Measurements from ENCODE around the gene VAV3. TPM values are rescaled to one million over a fixed set of nuclear protein-coding genes. Genes with fewer than 3 reads are reported as not detected.

VAV3 gene
- total RNA-seq, 1 experiment from 2014 or later: not detected

DNA sequence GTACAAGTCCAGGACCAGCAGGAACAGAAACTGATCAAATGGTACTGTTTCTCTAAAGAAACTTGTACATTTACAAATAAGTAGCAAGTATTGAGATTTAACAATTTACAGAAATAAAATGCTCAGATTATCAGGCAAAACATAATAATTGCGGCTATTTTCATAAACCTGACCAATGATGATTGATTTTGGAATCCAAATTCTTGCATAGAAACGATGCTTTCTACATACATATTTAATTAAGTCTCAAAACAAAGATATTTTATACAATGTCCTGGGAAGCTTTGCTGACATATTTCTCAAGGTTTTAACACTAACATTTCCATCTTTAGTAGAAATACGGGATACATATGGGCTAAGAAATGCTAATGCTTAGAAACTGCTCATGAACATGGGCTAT, 157.1 kb downstream of the VAV3 start:
- CTCF ChIA-PET: no interaction called here
- H3K9me3 ChIP-seq (ENCODE audit: control insufficient read depth in 1 of 2, insufficient read depth in 1 of 2, low read depth in 1 of 2, low read length in 2 of 2): no peaks in the 10 kb centered on the region
- no peak overlapping the region for H3K4me3 ChIP-seq (replicated peaks in 1 of 2; ENCODE audit: low read depth in 1 of 2, low read length in 2 of 2)
- H2AFZ ChIP-seq (ENCODE audit: low read depth, low read length, poor library complexity, severe bottlenecking): no peak overlapping the region
- peaks cover 11% of the 10 kb centered on the region for H3K27me3 ChIP-seq (ENCODE audit: insufficient read depth, low read length)
- no peak overlapping the region for H3K27ac ChIP-seq (ENCODE audit: low read depth, low read length)
- no peaks in the 10 kb centered on the region for H3K4me1 ChIP-seq (ENCODE audit: control insufficient read depth in 1 of 2, insufficient read depth in 2 of 2, low read length in 2 of 2)
- TF ChIP-seq EZH2 (IDR thresholded peaks at IDR 0.05): no peak
- no peak for TF ChIP-seq CBX3 (IDR thresholded peaks at IDR 0.05; ENCODE audit: low read depth)
- TF ChIP-seq ZFX (IDR thresholded peaks at IDR 0.05): no peak
- no peak for TF ChIP-seq FOSL1 (IDR thresholded peaks at IDR 0.05; ENCODE audit: low read depth)
- TF ChIP-seq, protein P1, sequence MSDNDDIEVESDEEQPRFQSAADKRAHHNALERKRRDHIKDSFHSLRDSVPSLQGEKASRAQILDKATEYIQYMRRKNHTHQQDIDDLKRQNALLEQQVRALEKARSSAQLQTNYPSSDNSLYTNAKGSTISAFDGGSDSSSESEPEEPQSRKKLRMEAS (IDR thresholded peaks at IDR 0.05): no peak
- TF ChIP-seq, protein P2, sequence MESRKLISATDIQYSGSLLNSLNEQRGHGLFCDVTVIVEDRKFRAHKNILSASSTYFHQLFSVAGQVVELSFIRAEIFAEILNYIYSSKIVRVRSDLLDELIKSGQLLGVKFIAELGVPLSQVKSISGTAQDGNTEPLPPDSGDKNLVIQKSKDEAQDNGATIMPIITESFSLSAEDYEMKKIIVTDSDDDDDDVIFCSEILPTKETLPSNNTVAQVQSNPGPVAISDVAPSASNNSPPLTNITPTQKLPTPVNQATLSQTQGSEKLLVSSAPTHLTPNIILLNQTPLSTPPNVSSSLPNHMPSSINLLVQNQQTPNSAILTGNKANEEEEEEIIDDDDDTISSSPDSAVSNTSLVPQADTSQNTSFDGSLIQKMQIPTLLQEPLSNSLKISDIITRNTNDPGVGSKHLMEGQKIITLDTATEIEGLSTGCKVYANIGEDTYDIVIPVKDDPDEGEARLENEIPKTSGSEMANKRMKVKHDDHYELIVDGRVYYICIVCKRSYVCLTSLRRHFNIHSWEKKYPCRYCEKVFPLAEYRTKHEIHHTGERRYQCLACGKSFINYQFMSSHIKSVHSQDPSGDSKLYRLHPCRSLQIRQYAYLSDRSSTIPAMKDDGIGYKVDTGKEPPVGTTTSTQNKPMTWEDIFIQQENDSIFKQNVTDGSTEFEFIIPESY (IDR thresholded peaks at IDR 0.05; ENCODE audit: extremely low read depth, insufficient replicate concordance, low read length): no peak
- TF ChIP-seq, protein P3, sequence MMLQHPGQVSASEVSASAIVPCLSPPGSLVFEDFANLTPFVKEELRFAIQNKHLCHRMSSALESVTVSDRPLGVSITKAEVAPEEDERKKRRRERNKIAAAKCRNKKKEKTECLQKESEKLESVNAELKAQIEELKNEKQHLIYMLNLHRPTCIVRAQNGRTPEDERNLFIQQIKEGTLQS (IDR thresholded peaks at IDR 0.05): no peak
- no peak for TF ChIP-seq RAD21 (IDR thresholded peaks at IDR 0.05; ENCODE audit: low read depth)
- H3K79me2 ChIP-seq (ENCODE audit: insufficient read depth, low read length): no peaks in the 10 kb centered on the region
- intact Hi-C loops (cut with micrococcal nuclease): no loop called here
- ATAC-seq (no peak), DNase-seq (ENCODE audit: low read depth, low spot score) (no peak)
- no peak overlapping the region for H3K9ac ChIP-seq (ENCODE audit: low read length)
- RAD21 ChIA-PET (ENCODE audit: low non-redundant PET in 1 of 2, low total read pairs in 2 of 2, uncharacterized antibody in 2 of 2, unreplicated experiment in 2 of 2): no interaction called here
- no peak overlapping the region for H3K4me2 ChIP-seq (ENCODE audit: low read length)
- no peaks in the 10 kb centered on the region for H4K20me1 ChIP-seq (ENCODE audit: insufficient read depth)
- BruUV-seq (replicated peaks): no TSS peak
- POLR2A ChIA-PET: no interaction called here
- H3K9me2 ChIP-seq (ENCODE audit: insufficient read depth): no peaks in the 10 kb centered on the region
- H3K36me3 ChIP-seq (ENCODE audit: control insufficient read depth in 1 of 2, insufficient read depth in 2 of 2, low read length in 2 of 2): no peaks in the 10 kb centered on the region

DNA sequence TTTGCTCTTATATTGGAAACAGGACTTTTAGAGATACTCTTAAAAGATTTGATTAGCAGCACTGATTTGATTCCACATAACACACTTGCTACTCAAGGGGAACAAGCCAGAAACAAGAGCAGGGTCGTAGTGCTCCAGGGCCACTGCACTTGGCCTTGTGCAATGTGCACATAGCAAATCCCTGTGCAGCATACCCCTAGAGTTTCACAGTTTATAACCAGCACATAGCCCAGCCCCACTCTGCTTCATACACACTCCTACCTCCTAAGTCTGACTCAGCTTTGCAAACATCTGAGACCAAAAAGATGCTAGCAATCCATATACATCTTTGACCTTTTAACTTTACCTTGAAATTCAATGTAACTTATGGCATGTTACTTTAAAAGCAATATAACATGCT, 157.6 kb downstream of the VAV3 start:
- no peak for DNase-seq (ENCODE audit: low read depth, low spot score)
- Histone ChIP-seq H3K4me2 (ENCODE audit: low read length) (no peak overlapping the region), H3K4me1 (ENCODE audit: control insufficient read depth in 1 of 2, insufficient read depth in 2 of 2, low read length in 2 of 2) (no peaks in the 10 kb centered on the region), H3K9me3 (ENCODE audit: control insufficient read depth in 1 of 2, insufficient read depth in 1 of 2, low read depth in 1 of 2, low read length in 2 of 2) (no peaks in the 10 kb centered on the region), H3K27ac (ENCODE audit: low read depth, low read length) (no peak overlapping the region), H3K9me2 (ENCODE audit: insufficient read depth) (no peaks in the 10 kb centered on the region), H3K27me3 (ENCODE audit: insufficient read depth, low read length) (peaks cover 11% of the 10 kb centered on the region), H4K20me1 (ENCODE audit: insufficient read depth) (no peaks in the 10 kb centered on the region), H3K79me2 (ENCODE audit: insufficient read depth, low read length) (no peaks in the 10 kb centered on the region), H2AFZ (ENCODE audit: low read depth, low read length, poor library complexity, severe bottlenecking) (no peak overlapping the region), H3K9ac (ENCODE audit: low read length) (no peak overlapping the region), H3K4me3 (replicated peaks in 1 of 2; ENCODE audit: low read depth in 1 of 2, low read length in 2 of 2) (no peak overlapping the region), H3K36me3 (ENCODE audit: control insufficient read depth in 1 of 2, insufficient read depth in 2 of 2, low read length in 2 of 2) (no peaks in the 10 kb centered on the region)
- TF ChIP-seq, protein P2 (IDR thresholded peaks at IDR 0.05; ENCODE audit: extremely low read depth, insufficient replicate concordance, low read length): no peak
- no peak for TF ChIP-seq EZH2 (IDR thresholded peaks at IDR 0.05)
- TF ChIP-seq, protein P1 (IDR thresholded peaks at IDR 0.05): no peak
- no peak for TF ChIP-seq POLR2AphosphoS5 (IDR thresholded peaks at IDR 0.05; ENCODE audit: low read depth, low read length)
- TF ChIP-seq YY1 (IDR thresholded peaks at IDR 0.05; ENCODE audit: extremely low read depth, insufficient replicate concordance, low read depth, low read length): no peak
- no peak for TF ChIP-seq CEBPB (IDR thresholded peaks at IDR 0.05; ENCODE audit: low read depth)
- TF ChIP-seq, protein P3 (IDR thresholded peaks at IDR 0.05): no peak
- no peak for TF ChIP-seq EGR1 (IDR thresholded peaks at IDR 0.05; ENCODE audit: low read depth)
- TF ChIP-seq ELF1 (IDR thresholded peaks at IDR 0.05; ENCODE audit: borderline replicate concordance, low read depth): no peak
- TF ChIP-seq SRF (IDR thresholded peaks at IDR 0.05; ENCODE audit: low read depth): no peak
- no peak for TF ChIP-seq TCF7L2 (IDR thresholded peaks at IDR 0.05; ENCODE audit: borderline replicate concordance, extremely low read depth, insufficient read depth, insufficient read length)
- no TSS peak for BruUV-seq (replicated peaks)
- CTCF ChIA-PET: no interaction called here
- no peak for ATAC-seq
- RAD21 ChIA-PET (ENCODE audit: low non-redundant PET in 1 of 2, low total read pairs in 2 of 2, uncharacterized antibody in 2 of 2, unreplicated experiment in 2 of 2): no interaction called here
- POLR2A ChIA-PET: no interaction called here
- intact Hi-C loops (cut with micrococcal nuclease): no loop called here
